Transverse colon (tissue), 4 donors: ENCODE data around the gene OGFR.

Experiments used
- CTCF ChIP-seq, 5 experiments: fragments of 200-600 bp in 3 of 5; fragments of 450-650 bp in 2 of 5; sonication (generic) in 3 of 5; IDR thresholded peaks; 1 replicate in 2 of 5; 2 replicates in 3 of 5; pipeline ENCODE4 v1.5.1; 2016 to 2017; ENCODE audit warnings: antibody characterized with exemption in 5 of 5, inconsistent platforms in 3 of 5, mild to moderate bottlenecking in 2 of 5, moderate library complexity in 1 of 5
- POLR2AphosphoS5 ChIP-seq, 3 donors: sonication (generic); formaldehyde crosslinking; IDR thresholded peaks; one replicate each; pipeline ENCODE4 v1.6.1; 2016; ENCODE audit warnings: antibody characterized with exemption in 3 of 3

GRCh38 chr20:62785393-62785792 lies 19.2 kb upstream of the OGFR start:
- no peak for TF ChIP-seq POLR2AphosphoS5 (IDR thresholded peaks at IDR 0.05)
- no peak for TF ChIP-seq CTCF (IDR thresholded peaks at IDR 0.05)
